ENCODE results near the gene BUB1. TPM values are rescaled to one million over a fixed set of nuclear protein-coding genes. Genes with fewer than 3 reads are reported as not detected.
"Not testable (repeated sequence)": the region's sequence is repeated elsewhere in the genome, so short reads cannot be mapped to it uniquely, and the experiment has no call there.

The BUB1 gene
- total RNA-seq, 1 donor from 2014 or later = 7.1 TPM

DNA sequence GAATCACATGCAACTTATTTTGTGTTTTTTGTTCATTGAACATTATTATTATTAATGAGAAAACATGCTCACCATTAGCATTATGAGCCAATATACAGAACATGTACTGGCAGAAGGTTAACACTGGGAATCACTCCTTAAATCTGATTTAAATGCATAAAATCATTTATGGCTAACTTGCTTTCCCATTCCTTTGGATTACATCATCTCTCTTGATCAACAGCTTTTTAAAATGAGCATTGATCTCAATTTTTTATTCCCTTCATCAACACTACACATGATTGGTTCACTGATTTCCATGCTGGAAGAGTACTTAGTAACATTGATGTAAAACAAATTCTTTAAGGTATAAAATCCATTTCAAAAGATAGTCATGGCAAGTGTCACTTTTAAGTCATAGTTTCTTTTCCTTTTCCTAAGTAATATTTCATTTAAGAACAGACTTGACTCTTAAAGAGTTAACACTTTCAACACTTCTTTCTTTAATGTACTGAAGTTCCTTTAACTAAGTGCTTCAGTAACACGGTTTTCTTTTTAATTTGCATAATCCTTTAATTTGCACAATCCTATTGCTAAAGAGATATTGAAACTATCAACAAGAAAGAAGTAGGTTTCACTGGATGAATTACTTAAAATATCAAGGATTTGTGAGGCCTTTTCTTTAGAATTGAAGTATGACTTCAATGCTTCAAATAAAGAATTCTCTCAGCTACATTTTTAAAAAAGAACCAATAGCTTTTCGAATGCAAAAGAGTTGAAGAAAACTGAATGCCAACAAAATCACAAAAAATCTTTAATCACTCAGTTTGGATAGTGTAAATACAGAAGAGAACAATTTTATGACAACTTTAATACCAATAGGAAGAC, 24.9 kb upstream of the BUB1 start:
- Mint-ChIP-seq H3K27me3 (ENCODE audit: low read depth) (peaks cover 56% of the 10 kb centered on the region), H3K4me1 (ENCODE audit: low read depth) (no peaks in the 10 kb centered on the region), H3K36me3 (ENCODE audit: low read depth) (peaks cover 2% of the 10 kb centered on the region), H3K27ac (ENCODE audit: unreplicated experiment) (no peak overlapping the region), H3K9me3 (ENCODE audit: low read depth) (no peaks in the 10 kb centered on the region), H3K4me3 (ENCODE audit: unreplicated experiment) (no peak overlapping the region)
- DNase-seq (ENCODE audit: low spot score) = no peak
- TF ChIP-seq, protein P1, sequence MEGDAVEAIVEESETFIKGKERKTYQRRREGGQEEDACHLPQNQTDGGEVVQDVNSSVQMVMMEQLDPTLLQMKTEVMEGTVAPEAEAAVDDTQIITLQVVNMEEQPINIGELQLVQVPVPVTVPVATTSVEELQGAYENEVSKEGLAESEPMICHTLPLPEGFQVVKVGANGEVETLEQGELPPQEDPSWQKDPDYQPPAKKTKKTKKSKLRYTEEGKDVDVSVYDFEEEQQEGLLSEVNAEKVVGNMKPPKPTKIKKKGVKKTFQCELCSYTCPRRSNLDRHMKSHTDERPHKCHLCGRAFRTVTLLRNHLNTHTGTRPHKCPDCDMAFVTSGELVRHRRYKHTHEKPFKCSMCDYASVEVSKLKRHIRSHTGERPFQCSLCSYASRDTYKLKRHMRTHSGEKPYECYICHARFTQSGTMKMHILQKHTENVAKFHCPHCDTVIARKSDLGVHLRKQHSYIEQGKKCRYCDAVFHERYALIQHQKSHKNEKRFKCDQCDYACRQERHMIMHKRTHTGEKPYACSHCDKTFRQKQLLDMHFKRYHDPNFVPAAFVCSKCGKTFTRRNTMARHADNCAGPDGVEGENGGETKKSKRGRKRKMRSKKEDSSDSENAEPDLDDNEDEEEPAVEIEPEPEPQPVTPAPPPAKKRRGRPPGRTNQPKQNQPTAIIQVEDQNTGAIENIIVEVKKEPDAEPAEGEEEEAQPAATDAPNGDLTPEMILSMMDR (IDR thresholded peaks at IDR 0.05) = no peak

DNA sequence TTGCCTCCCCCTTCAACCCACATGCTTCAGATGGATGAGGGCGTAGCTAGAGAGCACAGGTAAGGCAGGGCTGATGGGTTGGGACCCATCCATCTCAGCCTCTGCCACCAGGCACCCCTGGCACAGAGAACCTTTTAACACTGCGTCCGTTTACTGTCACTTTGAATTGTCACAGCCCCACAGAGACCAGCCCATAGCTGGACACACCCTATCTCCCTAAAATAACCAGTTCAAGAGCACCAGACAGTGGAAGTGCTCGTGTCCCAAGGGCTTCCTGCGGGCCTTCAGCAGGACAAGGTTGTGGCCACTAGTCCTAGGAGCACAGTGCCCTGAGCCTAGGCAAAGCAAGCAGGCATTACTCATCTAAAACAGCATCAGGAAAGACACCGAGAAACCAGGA, 20.4 kb upstream of the BUB1 start:
- DNase-seq (ENCODE audit: low spot score); H3K9me3 Mint-ChIP-seq (ENCODE audit: low read depth); H3K4me1 Mint-ChIP-seq (ENCODE audit: low read depth); H3K4me3 Mint-ChIP-seq (ENCODE audit: unreplicated experiment); H3K27ac Mint-ChIP-seq (ENCODE audit: unreplicated experiment); H3K36me3 Mint-ChIP-seq (ENCODE audit: low read depth): not testable (repeated sequence)
- H3K27me3 Mint-ChIP-seq (ENCODE audit: low read depth) = peaks cover 26% of the 10 kb centered on the region

DNA sequence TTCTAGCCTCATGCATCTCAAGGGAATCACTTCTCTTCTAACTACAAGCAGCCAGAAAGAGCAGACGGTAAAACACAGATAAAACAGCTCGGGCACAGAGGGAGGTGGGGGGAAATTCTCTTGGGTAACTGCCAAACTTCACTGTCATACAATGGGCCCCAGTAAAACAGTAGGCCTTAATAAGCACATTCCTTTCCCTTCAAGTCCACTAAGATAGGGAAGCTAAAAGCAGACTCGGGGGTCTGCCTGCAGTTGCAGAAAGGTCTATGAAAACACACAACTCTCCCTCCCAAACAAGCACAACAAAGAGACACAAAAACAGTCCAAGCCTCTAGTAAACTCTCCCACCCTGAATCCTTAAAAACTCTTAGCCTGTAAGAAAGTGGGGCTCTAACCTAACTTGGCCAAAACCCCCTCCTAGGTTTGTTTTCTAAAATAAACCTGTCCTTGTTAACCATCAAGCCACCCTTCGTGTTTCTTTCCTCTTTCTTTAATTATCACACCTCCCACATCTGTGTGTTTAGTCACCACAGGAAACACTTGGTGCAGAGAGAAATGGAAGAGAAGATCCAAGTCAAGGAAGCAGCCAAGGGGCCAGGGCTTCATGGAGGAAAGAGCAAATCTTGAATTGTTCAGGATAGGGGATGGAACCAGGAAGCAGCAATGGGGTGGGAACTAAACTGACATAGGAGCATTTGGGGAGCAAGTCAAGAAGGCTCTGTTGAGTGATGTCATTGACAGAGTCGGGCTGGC, 17.5 kb upstream of the BUB1 start:
- H3K36me3 Mint-ChIP-seq (ENCODE audit: low read depth); H3K4me3 Mint-ChIP-seq (ENCODE audit: unreplicated experiment); H3K27ac Mint-ChIP-seq (ENCODE audit: unreplicated experiment); DNase-seq (ENCODE audit: low spot score); H3K9me3 Mint-ChIP-seq (ENCODE audit: low read depth); H3K4me1 Mint-ChIP-seq (ENCODE audit: low read depth): not testable (repeated sequence)
- H3K27me3 Mint-ChIP-seq (ENCODE audit: low read depth) = peaks cover 17% of the 10 kb centered on the region

DNA sequence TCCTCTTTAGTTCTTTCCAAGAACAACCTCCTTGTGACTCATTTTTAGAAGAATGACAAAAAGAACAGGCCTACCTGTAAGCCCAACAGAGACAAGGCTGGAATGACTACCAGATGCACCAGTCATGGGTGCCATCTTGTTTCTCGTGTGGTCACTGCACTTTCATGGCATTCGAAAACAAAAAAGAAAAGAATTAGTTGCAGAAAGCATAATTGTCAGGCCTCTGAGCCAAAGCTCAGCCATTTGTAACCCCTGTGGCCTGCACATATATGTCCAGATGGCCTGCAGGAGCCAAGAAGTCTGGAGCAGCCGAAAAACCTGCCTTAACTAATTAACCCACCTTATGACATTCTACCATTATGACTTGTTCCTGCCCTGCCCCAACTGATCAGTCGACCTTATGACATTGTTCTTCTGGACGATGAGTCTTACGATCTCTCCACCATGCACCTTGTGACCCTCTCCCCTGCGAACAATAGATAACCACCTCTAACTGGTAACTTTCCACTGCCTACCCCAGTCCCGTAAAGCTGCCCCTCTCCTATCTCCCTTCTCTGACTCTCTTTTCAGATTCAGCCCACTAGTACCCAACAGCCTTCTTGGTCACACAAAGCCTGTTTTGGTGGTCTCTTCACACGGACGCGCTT, 13.9 kb upstream of the BUB1 start:
- Mint-ChIP-seq H3K4me1 (ENCODE audit: low read depth) (no peaks in the 10 kb centered on the region), H3K36me3 (ENCODE audit: low read depth) (no peaks in the 10 kb centered on the region), H3K4me3 (ENCODE audit: unreplicated experiment) (no peak overlapping the region), H3K9me3 (ENCODE audit: low read depth) (no peaks in the 10 kb centered on the region), H3K27ac (ENCODE audit: unreplicated experiment) (no peak overlapping the region), H3K27me3 (ENCODE audit: low read depth) (peaks cover 30% of the 10 kb centered on the region)
- DNase-seq (ENCODE audit: low spot score) = no peak
- TF ChIP-seq, protein P1 (IDR thresholded peaks at IDR 0.05) = no peak

DNA sequence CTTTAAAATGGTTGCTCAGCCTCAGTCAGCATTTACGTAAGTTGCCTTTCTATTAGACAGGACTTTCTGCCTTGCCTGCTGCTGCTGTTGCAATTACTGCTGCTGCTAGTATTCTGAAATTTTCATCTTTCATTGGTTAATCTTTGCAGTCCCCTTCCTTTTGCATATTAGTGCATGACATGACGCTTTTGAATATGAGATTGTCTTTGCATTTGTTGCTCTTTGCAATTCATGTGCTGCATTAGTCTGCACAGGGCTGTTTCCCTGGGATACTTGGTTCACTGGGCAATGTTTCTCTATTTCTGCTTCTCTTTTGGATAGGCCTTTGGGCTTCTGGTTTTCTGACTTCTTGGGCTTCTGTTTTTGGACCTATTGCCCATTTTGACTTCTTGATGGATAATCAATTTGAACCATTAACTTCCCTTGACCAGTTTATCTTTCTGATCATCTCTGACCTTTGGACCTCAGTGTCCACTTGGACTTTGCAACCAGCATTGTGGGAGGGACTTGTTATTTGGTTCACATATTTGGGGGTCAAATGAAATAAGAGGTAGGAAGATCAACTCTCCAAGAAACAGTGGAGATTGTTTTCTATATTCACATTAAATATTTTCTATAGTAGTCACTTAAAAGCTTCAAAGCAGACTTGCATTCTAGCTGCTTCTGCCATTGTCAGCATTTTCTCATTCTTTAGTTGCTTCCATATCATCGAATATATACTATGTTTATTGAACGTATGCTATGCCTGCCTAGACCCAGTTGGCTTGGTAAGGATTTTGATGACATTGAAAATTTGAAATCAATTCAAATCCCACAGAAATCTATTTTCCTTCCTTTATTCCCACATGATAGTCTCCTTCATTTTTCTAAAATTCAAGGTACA, 12.5 kb upstream of the BUB1 start:
- TF ChIP-seq, protein P1 (IDR thresholded peaks at IDR 0.05) = no peak
- peaks cover 37% of the 10 kb centered on the region for H3K27me3 Mint-ChIP-seq (ENCODE audit: low read depth)
- no peak overlapping the region for H3K4me3 Mint-ChIP-seq (ENCODE audit: unreplicated experiment)
- H3K4me1 Mint-ChIP-seq (ENCODE audit: low read depth) = no peaks in the 10 kb centered on the region
- H3K36me3 Mint-ChIP-seq (ENCODE audit: low read depth) = no peaks in the 10 kb centered on the region
- H3K27ac Mint-ChIP-seq (ENCODE audit: unreplicated experiment) = no peak overlapping the region
- H3K9me3 Mint-ChIP-seq (ENCODE audit: low read depth) = no peaks in the 10 kb centered on the region
- no peak for DNase-seq (ENCODE audit: low spot score)

Data from chondrocyte (in vitro differentiated cells).